NCI-H2029 treated with DMSO at 0.1 percent for 48 hours (cell line): ENCODE measurements around the gene FRMPD4.
"Not testable (repeated sequence)": the region's sequence is repeated elsewhere in the genome, so short reads cannot be mapped to it uniquely, and the experiment has no call there.

Source experiments
- DNase-seq: peaks from one replicate; lab custom pipeline; 2025; lab: John Stamatoyannopoulos, UW

Gene FRMPD4

DNA sequence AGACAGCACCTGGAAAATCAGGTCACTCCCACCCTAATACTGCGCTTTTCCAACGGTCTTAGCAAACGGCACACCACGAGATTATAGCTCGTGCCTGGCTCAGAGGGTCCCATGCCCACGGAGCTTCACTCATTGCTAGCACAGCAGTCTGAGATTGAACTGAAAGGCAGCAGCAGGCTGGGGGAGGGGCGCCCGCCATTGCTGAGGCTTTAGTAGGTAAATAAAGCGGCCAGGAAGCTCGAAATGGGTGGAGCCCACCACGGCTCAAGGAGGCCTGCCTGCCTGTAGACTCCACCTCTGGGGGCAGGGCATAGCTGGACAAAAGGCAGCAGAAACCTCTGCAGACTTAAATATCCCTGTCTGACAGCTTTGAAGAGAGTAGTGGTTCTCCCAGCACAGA is 399.8 kb downstream of the FRMPD4 start:
- DNase-seq = not testable (repeated sequence)

DNA sequence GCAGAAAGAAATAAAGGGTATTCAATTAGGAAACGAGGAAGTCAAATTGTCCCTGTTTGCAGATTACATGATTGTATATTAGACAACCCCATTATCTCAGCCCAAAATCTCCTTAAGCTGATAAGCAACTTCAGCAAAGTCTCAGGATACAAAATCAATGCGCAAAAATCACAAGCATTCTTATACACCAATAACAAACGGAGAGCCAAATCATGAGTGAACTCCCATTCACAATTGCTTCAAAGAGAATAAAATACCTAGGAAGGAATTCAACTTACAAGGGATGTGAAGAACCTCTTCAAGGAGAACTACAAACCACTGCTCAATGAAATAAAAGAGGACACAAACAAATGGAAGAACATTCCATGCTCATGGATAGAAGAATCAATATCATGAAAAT is 404.0 kb downstream of the FRMPD4 start:
- DNase-seq = not testable (repeated sequence)

DNA sequence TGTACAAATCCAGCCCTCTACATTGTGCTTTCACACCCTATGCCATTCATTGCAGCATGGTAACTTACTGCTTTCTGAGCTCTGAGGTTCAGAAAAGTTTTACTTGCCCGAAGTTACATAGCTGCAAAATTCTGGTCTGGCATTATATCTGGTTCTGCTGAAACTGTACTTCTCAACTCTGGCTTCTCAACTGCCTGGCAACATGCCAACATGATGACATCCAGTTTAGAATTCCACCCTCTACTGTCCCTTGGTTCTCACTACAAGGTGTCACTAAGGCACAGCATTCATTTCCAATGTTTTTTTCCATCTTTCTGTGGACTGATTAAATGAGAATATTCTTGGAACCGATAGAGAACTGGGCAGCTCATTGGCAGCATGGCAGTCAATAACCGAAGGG is 410.1 kb downstream of the FRMPD4 start:
- no peak for DNase-seq

DNA sequence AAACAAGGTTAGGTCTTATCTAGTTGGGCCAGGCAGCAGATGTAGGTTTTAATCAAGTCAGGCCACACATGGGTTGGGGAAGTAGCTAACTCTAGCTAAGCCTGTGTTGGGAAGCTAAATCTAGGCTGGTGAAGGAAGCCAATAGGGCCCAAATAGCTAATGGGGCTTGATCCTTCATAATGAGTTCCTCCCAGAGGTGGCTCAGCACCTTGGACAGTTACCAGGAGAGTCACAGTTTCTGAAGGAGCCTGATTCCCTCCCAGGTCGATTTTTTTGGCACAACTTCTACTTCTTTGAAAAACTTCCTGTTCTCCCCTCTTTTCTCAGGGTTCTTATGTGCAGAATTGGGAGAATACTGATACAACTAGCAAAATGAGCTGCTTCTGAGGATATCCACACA is 410.5 kb downstream of the FRMPD4 start:
- no peak for DNase-seq

DNA sequence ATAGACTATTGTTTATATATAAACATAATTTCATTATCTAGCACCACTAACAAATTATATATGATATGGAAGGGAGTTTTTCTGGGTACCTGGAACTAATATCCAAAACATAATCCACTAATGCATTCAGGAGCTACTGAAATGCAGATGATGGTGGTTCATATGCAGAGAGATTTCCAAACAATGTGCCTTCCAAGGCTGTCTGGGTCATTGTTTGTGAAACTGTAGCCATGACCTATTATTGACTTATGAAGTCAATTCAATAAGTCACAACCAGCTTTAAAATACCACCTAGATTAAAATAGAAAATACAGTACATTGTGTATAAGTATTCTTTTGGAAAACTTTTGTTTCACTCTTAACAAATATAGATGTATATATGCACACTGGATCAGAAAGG is 415.9 kb downstream of the FRMPD4 start:
- no peak for DNase-seq

DNA sequence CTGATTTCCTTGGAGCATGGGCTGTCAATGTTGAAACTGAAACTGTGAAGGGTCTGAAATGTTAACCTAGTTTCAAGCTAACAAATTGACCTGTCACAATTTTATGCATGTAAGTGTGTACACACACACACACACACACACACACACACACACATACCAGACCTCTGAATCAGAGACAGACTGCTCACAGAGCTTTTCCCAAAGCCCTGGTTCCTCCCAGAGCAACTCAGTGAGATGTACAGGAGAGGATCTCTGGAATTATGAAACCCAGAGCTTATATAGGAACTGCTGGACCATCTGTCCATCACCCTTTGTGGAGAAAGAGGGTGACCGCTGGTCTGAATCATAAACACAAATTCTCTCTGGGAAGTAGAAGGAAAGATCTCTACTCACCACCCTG is 424.8 kb downstream of the FRMPD4 start:
- DNase-seq = no peak

DNA sequence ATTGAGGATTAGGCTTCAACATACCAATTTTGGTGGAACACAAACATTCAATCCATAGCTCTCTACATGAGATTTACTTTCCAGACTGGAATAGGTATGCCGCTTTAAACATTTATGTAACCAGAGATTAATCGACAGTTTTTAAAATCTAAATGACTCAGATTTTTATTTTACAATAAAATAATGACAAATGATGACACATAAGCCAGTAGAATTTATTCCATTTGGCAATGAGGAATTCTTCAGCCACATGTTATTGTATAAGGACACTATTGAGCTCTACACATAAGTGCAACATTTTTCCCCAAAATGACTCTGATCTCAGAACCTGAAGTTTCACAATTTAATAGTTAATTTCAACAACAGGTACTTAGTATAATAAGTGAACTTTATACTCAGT is 425.9 kb downstream of the FRMPD4 start:
- no peak for DNase-seq

DNA sequence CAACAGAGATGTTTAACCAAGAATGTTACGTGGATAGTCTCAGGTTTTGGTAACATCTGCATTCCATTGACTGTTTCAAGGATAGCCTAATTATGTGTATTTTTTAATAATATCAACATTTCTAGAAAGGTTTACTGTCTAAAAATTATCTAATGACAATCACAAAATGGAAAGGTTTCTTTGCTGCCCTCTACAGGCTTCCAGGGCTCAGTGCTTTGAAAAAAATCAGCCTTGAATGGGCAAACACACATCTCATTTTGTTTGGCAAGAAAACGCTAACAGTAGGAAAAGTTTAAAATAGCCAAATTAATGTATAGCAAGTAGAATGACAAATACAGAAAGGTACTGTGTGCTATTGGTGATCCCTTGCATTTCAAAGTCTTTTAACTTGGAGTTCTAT is 429.6 kb downstream of the FRMPD4 start:
- no peak for DNase-seq

DNA sequence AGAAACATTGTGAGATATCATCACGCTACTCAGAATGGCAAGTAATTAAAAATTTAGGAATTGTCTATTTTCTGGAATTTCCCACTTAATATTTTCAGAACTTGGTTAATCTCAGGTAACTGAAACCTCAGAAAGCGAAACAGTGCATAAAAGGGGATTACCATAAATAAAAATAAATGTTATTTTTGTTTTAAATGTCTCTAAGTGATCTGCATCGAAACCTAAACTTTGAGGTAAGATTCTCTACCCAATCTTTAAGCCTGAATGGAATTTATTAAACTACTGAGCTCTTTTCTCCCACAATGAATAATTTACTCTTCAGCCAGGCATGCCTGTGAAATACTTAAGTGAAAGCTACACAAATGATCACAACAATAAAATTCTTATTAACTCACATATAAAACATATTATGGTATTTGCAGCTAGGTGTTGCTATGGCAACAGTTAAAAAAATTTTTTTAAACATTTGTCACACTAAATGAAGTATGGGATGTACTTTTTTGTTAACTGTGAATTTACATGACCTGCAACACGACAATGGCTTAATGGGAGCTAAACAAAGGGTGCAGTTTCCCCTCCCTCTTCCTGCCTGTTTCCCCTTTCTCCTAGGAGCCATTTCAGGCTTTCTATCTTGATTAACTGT is 432.7 kb downstream of the FRMPD4 start:
- DNase-seq = no peak

DNA sequence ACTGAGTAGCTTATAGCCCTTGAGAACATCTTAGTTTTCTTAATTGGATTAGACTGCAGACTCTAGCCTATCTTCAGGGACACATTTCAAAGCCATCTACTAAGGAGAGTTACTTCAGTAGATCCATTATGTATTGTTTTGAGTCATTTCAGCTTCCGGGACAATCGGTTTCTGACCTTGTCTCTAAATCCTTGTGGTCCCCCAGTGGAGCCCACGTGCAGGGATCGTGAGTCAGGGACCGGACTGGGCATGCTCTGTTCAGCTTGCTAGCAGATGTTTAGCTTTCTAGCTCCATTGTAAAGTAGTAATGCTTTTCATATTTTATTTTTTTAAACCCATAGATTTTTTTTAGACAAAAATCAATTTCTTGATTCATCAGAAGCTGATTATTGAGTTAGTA is 441.0 kb downstream of the FRMPD4 start:
- no peak for DNase-seq

DNA sequence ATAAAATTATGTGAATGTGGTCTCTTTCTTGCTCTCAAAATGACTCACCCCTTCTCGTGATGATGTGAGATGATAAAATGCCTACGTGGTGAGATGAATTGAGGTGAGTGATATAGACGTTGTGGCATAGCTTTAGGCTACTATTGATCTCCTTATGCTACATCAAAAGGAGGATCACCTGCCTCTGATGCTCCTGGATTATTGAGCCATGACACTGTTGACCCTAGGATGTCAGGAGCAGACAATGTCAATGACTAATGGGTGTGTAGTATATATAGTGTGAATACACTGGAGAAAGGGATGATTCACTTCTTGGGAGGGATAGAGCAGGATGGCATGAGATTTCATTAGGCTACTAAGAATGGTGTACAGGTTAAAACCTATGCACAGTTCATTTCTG is 442.3 kb downstream of the FRMPD4 start:
- no peak for DNase-seq

DNA sequence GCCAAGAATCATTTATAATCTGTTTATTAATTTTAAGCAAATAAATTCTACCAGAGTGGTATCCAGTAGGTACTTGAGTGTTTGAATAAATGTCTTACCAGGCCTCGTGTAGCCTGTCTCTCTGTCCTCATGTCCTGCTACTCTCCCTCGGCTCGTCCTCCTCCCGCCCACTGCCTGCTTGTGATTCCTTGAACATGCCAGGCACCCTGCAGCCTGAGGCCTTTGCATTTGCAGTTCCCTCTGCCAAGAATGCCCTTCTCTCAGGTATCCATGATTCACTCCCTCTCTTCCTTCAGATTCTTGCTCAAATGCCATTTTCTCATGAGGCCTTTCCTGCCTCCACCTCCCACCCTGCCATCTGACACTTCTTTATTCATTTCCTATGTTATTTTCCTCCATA is 443.3 kb downstream of the FRMPD4 start:
- DNase-seq = no peak

DNA sequence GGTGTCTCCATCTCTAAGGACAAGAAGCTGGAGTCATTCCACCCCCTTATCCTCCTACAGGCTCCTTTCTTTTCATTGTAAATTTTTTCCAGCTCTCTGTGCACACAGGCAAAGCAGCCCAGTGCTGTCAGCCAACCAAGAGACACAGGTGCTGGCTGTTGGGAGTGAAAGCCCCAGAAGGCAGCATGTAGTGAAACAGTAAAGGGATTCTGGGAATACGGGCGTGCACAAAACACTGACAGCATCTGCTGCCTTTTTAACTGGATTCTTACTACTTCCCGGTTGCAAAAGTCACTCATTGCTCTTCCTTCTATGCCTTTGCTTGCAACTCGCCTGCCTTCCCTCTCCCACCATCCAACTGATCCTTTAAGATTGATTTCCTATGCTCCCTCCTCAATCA is 444.4 kb downstream of the FRMPD4 start:
- DNase-seq = no peak

DNA sequence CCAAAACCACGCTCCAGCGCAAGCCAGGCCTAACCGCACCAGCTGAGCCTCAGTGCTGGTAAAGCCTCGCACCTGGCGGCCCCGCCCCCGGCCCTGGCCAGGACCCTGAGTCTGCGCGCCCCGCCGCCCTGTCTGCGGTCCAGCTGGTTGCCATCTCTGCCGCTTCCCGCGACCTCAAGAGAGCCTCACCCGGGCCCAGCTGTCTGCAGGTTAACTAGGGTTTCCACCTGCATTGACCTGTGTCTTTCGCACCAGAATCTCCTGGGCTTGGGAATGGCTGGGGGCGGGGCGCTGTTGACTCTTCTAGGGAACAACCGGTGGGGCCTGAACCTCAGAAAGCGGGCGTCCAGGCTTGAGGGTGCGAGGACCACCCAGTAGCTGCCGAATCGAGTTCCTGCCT is 445.3 kb downstream of the FRMPD4 start:
- DNase-seq = no peak

DNA sequence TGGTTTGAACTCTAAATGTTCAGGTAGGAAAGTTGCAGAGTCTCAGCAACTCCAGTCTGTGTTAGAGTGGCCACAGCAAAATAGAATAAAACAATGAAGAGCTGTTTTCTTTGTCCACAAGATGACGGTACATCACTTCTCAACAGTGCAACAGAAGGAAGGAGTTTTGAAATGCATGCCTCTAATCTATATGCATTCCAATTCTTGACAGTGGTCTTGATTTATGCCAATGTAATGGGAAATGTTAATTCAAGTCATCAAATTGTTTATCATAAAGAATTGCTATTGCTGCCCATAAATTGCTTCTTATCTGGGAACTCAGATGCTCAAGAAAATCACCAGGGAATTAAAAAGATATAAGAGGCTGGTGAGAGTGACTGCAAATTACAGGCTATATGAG is 457.4 kb downstream of the FRMPD4 start:
- no peak for DNase-seq

DNA sequence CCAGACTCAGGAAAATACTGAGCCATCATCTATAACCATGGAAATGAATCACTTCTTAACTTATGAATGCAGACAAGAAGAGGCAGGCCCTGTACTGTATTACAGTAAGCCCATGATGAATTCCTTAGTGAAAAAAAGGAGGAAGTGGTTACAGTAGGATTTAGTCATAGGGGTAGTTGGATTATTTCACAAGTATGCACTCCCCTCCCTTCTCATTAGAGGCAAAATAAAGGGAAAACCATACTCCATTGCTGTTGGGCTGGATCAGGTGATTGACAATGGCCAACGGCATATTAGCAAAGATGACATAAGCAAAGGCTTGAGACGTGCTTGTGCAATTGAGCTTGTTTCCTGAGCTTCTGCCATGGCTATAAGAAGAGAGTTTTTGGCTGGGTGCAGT is 471.8 kb downstream of the FRMPD4 start:
- no peak for DNase-seq

DNA sequence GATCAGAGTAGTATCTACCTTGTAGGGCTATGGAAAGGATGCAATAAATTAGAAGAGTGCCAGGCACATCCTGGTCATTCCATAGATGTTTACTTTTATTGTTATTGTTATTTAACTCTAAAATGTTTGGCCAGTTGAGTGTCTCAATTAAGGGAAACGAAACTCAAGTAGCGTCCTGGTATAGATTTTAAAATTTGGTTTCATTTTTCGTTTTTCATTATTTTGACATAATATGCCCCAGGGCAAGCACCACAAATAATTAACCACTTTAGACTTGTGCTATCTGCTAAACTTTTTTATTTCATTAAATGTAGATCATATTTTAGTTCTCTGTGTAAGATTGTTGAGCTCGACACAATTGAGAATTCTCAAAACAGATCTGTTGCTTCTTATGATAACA is 473.2 kb downstream of the FRMPD4 start:
- no peak for DNase-seq

DNA sequence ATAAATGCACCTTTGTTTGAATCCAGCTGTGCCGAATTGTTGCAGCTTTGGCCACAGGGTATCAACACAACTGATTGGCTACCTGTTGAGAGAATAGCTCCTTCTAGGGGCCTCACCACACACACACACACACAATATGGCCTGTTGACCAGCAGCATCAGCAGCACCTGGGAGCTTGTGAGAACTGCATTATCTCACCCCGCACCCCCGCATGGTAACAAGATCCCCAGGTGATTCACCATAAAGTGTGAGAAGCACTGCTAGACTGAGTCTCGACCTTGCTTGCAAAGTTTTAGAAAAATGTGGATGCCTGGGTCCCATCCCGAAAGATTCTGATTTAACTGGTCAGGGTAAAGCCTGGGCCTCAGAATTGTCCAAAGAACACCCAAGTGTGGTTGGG is 476.0 kb downstream of the FRMPD4 start:
- no peak for DNase-seq

DNA sequence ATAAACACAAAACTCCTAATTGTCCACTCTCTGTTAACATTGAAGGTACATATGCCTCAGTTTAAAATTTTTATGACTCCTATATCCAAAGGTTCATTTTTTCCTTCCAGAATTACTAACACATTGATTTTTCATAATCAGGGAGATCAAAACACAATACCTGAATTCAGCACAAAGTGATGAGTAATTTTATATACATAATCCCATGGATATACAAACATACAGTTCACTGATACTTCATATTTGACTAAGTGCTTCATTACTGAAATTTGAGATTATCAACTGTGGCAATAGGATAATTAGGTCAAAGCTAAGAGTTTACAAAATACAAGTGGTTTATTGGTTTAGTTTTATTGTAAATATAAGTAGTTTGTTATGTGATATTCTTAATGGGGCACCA is 476.8 kb downstream of the FRMPD4 start:
- no peak for DNase-seq

DNA sequence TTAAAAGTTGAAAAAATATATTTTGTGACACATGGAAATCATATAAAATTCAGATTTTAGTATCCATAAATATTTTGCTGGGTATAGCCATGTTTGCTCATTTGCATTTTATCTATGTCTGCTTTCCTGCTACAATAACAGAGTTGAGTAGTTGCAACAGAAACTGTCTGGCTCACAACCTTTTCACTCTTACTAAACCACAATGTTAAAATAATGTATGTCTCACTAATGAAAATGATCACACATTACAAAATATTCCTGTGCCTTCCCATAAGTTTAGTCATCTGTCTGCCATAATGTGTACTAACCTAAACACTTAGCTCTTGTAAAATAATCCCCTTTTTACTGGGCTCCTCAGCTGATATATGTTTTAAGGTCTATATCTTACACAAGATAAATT is 479.0 kb downstream of the FRMPD4 start:
- no peak for DNase-seq

DNA sequence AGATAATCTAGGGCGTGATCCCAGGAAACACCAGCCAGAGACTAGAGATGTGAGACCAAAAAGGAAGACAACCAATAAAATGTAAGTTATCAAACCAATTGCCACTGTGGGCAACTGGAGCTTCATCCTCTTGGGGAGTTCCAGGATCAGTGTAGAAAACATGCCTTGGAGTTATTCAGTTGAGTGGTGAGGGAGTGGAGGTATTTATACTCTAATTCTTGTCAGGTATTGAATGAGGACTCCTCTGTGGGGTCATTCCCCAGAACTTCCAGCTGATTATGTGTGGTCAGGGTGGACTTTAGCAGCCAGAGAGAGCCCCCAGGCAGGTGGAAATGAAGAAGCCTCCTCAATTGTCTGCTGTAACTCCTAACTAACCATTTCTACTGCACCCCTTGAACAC is 509.0 kb downstream of the FRMPD4 start:
- DNase-seq = no peak

DNA sequence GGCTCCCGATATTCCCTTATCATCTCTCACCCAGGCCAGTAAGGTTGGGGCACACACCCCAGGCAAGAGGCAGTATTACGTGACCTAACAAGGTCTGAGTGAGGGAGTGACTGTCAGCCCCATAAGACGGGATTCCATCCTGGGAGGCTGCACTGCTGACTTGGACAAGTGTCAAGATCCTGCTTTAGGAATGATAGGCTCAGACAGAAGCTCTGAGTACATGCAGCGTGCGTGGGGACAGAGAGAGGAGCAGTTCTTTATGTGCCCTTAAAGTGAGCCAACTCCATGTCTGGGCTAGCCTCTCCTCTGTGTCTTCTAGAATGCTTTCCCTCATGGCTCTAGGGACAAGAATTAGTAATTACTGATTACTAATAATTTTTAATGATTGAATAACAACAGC is 510.7 kb downstream of the FRMPD4 start:
- no peak for DNase-seq

DNA sequence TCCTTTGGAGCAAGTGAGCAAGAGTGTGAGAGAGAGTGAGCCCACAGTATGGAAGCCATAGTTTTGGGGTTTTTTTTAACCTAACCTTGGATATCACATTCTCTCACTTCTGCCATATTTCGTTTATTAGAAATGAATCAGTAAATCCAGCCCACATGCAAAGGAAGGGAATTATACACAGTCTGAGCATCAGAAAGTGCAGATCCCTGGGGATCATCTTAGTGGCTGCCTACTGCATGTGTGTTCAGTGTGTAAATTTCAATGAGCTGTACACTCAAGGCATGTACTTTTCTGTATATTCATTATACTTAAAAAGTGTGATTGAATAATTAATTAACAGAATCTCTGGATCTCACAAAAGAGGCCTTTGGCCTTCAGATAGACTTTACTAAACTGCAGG is 519.2 kb downstream of the FRMPD4 start:
- no peak for DNase-seq

DNA sequence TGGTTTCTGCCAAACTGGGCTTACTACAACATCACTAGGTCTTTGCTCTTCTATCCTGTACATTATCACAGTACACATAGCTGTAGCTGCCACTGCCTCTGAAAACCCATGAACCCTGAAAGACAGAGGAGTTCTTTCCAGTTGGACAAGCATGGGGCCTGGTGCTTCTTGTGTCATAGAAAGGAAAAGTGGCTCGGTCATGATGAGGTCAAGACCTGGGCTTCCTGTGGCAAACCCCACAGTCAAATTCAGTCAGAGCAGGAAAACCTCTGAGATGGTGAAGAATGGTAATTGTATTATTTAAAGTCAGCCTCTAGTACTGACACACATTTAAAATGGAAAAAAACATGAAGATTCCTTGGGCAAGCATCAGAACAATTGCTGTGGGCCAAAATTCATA is 519.6 kb downstream of the FRMPD4 start:
- no peak for DNase-seq

DNA sequence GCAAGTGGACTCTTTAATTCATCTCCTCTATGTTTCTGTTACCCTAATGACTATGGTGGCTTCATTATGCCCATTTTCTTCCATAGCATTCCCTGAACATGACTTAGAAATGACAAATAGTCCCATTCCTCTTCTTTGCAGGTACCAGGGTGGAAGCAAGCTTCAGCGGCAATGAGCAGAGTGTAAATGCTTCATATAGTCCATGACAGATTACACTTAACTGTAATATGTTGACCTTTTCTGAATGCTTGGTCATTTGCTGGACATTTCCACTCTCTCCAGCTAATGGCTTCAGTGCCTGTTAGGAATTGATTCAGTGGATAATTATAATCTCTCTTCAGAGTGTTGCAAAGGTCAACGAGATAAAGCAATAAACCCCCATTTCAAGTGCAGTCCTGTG is 523.2 kb downstream of the FRMPD4 start:
- no peak for DNase-seq
